Choroid plexus epithelial cell (primary cell): ENCODE results near the gene TWF2.

Experiments used
- DNase-seq: peaks from one replicate; pipeline ENCODE4 v3.0.0-alpha.2; 2010; ENCODE audit warnings: low read depth
- H3K4me3 ChIP-seq: 2 replicates; pipeline ENCODE4 v1.5.1; 2011; ENCODE audit warnings: low read depth, mild to moderate bottlenecking, control low read depth, low read length, moderate library complexity
- CTCF ChIP-seq: conservative IDR thresholded peaks from 2 replicates; pipeline ENCODE4 v1.5.1; 2011; ENCODE audit warnings: low read depth, mild to moderate bottlenecking, control low read depth, inconsistent platforms, low read length, moderate library complexity

The TWF2 gene

GRCh38 chr3:52248816-52249547, 10.0 kb upstream of the TWF2 start:
- DNase-seq = no peak
- no peak for TF ChIP-seq CTCF
- no peak overlapping the region for H3K4me3 ChIP-seq

- TF ChIP-seq CTCF = no peak
- no peak for DNase-seq
- H3K4me3 ChIP-seq = no peak overlapping the region
Measured at GRCh38 chr3:52248165-52248541, 9.2 kb upstream of the TWF2 start.

GRCh38 chr3:52247409-52248164, 8.6 kb upstream of the TWF2 start:
- DNase-seq = no peak
- TF ChIP-seq CTCF = no peak
- H3K4me3 ChIP-seq = no peak overlapping the region

- H3K4me3 ChIP-seq = no peak overlapping the region
- no peak for DNase-seq
- no peak for TF ChIP-seq CTCF
Measured at GRCh38 chr3:52246728-52247408, 7.9 kb upstream of the TWF2 start.

- peak overlapping the region; percentile 65 for H3K4me3 ChIP-seq
- TF ChIP-seq CTCF = no peak
- DNase-seq = no peak
Measured at GRCh38 chr3:52246264-52246620, 7.3 kb upstream of the TWF2 start.

- peak within 1 kb of the TSS; percentile 65 for H3K4me3 ChIP-seq
- TF ChIP-seq CTCF = no peak
- DNase-seq = peak; percentile 50
Measured at GRCh38 chr3:52245322-52246263, 6.6 kb upstream of the TWF2 start, which contains the start of gene PPM1M. TSS of gene PPM1M (plus strand) at chr3:52245759. CDS start at chr3:52245825, 66 bp downstream.
